ENCODE results near the gene RSPO4.
"Not testable (repeated sequence)": the region's sequence is repeated elsewhere in the genome, so short reads cannot be mapped to it uniquely, and the experiment has no call there.

The RSPO4 gene

GRCh38 chr20:1001911-1002681 lies at the start of gene RSPO4:
Gene RSPO4 (minus strand): TSS chr20:1002311. CDS start chr20:1002164, 147 bp downstream.
- no peak for DNase-seq

DNA sequence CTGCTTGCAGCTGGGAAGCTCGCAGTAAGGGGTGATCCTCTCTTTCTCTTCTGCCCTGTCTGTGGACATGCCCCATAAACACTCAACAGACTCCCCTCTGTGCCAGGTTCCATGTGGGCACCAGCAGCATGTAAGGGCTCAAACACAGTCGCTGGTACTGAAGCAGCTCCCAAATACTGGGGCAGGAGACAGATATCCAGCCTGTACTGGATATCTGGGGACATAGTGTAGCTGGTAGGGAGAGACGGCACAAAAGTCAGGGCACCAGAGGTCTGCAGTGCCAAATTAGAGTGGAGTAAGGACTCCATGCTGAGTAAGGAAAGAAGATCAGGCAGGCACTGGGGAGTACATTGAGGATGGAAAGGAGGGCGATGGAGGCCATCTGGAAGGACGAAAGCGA lies 48.3 kb upstream of the RSPO4 start:
- no peak for DNase-seq

- no peak for DNase-seq
Measured at GRCh38 chr20:1045860-1046418, 43.8 kb upstream of the RSPO4 start.

DNA sequence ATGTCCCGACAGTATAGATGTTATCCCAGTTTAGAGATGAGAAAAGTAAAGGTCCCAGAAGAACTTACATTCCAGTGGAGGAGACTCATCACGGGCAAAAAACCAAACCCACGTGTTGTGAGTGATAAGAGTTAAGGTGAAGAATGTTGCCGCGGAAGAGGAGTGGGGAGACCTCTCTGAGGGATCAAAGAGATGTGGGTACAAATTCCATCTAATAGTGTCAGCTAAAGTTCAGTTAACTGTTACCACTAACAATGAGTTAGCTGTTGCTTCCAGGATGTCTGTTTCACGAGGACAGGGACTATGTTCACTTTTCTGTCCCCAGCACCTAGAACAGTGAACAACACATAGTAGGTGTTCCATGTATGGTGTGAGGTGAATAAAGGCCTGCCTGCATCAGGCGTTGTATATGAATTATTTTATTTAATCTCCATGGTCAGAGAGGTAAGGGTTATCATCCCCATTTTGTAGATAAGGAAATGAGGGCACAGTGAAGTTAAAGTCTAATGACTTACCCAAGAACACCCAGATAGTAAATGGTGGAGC lies 39.8 kb upstream of the RSPO4 start:
- DNase-seq = no peak

DNA sequence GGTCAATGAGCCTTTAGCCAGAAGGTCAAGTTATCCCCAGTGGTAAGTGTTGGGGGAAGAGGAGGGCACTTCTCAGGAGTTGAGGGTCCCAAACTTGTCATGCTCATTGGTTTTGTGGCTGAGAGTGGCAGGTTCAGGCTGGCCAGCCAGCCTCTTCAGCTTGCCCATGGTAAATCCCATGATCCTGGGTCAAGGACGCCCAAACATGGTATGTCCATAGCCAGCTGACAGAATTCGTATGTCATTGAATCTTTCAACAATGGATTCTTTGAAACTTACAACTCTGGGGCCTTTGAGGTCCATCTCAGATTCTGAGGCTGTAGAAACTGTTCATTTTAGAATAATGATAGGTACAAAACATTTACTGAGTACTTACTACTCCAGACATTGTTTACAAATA lies 36.1 kb upstream of the RSPO4 start:
- no peak for DNase-seq

DNA sequence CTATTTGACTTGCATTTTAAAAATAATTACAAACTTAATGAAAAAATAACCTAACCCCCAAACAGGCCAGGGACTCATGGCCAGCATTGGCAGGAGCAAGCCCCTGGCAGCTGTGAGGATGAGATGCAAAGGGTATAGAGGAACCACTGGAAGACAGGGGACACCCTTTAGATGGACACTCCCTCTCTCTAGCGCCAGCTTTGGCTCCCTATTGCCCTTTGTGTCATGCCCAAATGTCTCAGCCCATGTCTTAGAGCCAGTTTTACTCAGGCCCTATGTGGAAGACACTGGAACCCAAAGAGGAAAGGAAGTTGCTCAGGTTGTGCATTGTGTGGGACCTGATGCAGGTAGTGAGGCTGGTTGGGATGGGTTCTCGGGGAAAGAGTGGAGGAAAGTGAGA lies 34.9 kb upstream of the RSPO4 start:
- no peak for DNase-seq

DNA sequence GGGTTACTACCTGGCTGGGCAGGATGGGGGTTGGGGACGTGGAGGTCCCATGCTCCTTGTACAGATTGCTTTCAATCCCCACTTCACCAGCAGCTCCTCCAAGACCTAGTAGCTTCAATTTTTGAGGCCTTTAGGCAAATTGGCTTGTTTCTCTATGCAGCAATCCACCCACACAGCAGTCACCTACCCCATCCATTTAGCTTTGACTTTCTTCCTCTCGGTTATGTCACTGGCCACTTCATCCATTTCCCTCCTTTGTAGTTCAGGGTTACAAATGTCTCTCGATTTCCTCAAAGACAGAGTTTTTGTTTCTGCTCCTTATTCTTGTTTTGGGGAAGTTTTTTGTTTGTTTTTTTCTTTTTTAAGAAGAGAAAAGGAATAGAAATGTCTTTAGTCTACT lies 33.4 kb upstream of the RSPO4 start:
- DNase-seq = no peak

DNA sequence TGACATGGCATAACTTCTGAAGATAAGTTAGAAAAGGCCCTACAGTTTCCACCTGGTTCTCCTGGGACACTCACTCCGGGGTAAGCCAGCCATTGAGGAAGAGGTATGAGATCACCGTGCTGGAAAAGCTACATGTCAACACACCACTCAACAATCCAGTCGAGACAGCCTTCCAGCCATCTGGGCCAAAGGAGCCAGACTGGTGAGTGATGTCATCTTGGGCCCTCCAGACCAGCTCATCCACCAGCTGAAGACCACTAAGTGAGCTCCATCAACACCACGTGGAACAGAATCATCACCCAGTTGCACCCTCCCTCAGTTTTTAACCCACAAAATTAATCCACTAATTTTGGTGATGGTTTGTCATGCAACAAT lies 32.3 kb upstream of the RSPO4 start:
- no peak for DNase-seq

DNA sequence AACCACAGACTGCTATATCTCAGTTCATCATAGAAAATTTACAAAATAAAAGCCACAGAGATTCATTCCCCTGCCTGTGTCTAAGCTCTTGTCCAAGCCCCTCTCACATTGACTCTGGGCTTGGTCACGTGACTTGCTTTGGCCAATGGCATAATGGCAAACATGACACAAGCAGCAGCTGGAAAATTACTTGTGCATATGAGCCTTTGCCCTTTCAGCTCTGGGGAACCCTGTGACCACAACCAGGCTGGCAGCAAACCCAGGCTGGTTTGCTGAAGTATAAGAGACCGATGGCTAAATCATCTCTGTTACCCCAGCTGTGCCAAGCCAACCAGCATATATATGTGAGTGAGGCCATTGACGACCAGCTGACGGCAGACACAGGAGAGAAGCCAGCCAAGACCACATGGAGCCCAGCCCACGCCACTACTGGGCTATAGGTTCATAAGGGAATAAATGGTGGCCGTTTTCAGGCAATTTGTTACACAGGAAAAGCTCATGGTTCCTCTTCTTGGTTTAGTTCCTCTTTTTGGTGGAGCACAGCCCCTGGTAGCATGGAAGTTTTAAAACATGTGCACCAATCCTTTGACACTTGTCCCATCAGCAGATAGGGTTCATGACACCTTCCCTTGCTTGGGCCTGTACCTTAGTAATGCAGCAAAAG lies 31.8 kb upstream of the RSPO4 start:
- DNase-seq = no peak

GRCh38 chr20:1029980-1030379 lies 27.9 kb upstream of the RSPO4 start:
- no peak for DNase-seq

- not testable (repeated sequence) for DNase-seq
Measured at GRCh38 chr20:1026214-1026613, 24.1 kb upstream of the RSPO4 start.

GRCh38 chr20:1022871-1023270 lies 20.8 kb upstream of the RSPO4 start:
- DNase-seq = no peak

DNA sequence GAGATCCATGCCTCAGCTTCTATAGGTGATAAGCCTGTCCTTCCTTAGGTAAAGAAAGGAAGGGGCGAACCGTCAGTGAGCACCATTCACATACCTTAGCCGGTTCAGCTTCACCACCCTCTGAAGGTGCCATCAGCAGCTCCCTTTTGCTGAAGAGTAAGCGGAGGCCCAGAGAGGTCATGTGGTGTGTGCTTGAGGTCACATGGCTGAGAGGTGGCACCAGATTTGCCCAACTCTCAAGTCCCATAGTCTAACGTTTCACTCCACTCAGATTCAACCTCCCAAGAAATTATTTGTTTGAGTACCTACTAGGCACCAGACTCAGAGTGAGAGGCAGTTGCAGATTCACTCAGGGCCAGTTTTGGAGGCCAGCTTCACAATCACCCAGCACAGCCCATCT lies 18.5 kb upstream of the RSPO4 start:
- DNase-seq = no peak

DNA sequence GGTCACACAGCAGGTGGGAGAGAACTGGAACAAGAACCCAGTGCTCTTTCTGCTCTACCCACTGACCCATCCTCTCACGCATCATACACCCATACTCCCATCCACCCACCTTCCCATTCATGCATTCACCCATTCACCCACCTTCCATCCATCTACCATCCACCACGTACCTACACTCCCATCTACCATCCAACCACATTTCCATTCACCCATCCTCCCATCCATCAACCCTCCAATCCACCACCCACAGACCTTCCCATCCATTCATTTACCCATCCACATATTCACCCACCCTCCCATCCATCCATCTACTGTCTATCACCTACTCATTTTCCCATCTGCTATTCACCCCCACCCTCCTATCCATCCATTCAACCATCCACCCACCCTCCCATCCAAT lies 17.2 kb upstream of the RSPO4 start:
- DNase-seq = no peak

DNA sequence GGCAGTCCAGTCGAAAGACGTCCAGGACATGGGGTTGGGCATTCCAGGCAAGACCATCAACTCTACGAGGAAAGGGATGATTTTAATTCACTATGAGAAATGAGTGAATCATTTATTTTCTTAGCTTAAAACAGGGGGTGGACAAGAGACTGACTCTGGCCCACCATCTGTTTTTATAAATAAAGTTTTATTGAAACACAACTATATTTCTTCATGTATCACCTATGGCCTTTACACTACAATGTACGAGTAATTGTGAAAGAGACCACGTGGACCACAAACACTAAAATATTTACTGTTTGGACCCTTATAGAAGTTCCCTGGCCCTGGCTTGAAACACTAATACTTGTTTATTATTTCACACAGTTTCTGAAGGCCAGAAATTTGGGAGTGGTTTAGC lies 15.6 kb upstream of the RSPO4 start:
- DNase-seq = no peak

GRCh38 chr20:1015181-1015580 lies 13.1 kb upstream of the RSPO4 start:
- DNase-seq = no peak

DNA sequence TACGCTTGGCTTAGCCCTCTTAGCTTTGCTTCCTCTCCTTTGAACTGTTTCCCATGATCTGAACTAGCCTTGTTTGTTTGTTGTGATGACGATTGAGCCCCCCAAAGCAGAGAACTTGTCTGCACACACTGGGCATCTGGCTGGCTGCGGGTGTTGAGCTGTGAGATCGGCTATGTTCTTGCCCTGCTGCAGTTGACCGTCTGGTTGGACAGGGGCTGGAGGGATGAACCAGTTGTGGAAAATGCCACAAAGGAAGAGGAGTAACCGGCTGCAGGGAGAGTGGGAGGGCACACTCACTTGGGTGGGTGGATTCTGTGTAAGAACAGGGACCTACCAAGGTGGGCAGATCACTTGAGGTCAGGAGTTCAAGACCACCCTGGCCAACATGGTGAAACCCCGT lies 12.4 kb upstream of the RSPO4 start:
- DNase-seq = no peak

DNA sequence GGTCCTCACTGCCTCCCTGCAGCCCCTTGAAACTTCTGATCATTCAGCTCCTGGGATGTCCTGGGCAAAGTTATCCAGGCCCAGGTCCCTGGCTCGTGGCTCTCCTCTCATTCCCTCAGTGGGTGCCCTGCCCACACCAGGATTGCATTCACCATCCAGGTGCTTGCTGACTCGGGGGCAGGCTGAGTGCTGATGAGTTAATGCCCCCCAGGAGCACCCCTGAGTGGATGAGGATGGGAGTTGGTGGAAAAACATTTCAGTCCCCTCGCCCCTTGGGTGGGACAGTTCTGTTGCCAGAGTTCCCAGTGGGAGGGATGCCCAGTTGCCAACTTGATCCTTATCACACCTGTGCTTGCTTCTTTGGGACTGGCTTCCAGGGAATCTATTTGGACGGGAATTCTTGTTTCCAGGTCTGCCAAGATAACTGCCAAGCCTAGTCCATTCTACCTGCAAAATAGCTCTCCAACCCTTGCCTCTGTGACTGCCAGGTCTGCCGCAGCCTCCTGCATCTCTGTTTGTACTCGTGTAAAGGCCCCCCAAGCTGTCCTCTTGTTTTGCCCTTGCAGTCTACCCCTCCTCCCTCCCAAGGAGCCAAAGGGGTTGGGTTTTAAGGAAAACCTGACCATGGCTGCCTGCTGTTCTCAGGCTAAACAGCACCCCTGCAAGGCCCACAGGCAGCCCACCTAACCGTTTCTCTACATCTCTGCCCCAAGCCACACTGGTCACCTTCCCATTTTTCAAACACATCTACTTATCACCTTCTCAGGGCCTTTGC lies 11.6 kb upstream of the RSPO4 start:
- DNase-seq = no peak

DNA sequence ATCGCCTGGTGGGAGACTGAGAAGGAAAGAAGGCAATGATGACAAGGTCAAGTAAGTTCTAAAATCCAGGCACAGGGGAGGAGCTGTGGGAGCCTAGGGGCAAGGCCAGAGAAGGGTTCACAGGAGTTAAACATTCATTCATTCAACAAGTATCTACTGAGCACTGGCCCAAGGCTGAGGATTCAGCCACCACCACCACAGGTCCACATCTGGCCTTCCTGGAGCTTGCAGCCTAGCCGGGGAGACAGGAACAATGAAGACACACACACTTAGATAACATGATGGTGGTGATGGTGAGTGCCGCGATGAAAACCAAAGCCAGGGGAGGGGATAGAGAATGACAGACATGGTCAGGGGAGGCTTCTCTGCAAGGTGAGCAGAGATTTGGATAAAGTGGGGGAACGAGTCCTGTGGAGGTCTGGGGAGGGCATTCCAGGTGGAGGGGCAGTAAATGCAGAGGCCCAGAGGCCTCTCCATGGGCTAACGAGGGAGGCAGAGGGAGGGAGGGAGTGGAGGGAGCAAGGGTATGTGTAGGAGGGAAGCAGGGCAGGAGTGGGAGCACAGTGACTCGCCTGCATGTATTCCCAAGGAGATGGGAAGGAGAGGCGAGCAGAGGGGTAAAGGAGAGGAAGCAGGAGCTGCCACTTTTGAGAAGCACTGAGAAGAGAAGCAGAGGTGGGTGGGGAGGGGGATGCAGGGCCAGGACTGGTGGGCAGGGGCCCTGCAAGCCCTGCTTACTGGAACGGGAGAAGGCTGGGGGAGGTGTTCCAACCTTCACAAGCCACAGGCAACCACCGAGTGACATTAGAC lies 10.5 kb upstream of the RSPO4 start:
- no peak for DNase-seq

DNA sequence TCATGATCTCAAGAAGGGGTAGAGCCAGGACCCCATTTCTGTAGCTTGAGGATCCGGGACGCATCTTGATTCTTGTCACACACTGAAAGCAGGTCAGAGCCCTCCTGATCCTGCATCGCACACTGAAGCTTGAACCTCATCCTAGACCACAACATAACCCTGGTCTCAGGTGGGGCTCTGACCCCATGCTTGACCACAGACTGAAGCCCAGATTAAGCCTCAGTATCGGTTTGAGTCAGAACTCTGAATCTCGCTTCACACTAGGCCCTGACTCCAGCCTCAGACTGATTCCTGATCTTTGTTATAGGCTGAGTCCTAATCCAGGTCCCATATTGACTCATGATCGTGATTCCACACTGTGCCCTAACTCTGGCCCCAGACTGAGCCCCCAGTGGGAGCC lies 8.5 kb upstream of the RSPO4 start:
- no peak for DNase-seq

DNA sequence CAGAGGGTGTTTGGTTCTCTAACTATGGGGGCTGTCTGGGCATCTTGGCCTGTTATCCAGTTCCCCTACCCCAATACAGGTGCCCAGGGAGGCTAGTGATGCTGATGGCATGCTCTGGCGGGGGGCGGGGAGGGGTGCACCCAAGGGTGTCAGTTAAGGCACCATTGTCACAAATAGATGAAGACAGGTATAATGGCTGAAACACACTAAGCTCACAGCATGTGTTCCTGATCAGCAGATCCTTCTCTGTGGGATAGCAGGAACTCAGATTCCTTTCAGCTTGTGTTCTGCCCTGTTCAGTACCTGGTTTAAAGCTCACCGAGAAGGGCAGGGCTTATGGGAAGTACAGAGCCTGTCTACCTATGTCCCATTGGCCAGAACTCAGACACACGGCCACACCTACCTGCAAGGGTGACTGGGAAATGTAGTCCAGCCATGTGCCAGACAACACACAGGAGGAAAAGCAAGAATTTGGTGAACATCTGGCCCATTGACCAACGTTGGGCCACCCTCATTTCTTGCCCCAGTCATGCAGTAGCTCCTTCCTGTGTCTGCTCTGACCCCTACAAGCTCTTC lies 3.4 kb upstream of the RSPO4 start:
- DNase-seq = no peak

All from activated CD4-positive, alpha-beta T cell treated with anti-CD3 and anti-CD28 coated beads for 1 hour (primary cell).